Testis (tissue), 2 donors: Measurements from ENCODE around the gene ARHGEF28.

Source experiments
- CTCF ChIP-seq, 3 experiments: fragments of 450-650 bp in 2 of 3; fragments of 200-600 bp in 1 of 3; sonication (generic) in 1 of 3; IDR thresholded peaks; one replicate each; pipeline ENCODE4 v1.5.1; 2016 to 2019; ENCODE audit warnings: antibody characterized with exemption in 3 of 3, mild to moderate bottlenecking in 2 of 3, moderate library complexity in 1 of 3
- POLR2A ChIP-seq: fragments of 450-650 bp; IDR thresholded peaks from one replicate; pipeline ENCODE4 v1.6.1; 2017; ENCODE audit warnings: antibody characterized with exemption, mild to moderate bottlenecking, moderate library complexity

GRCh38 chr5:73952872-73953271, 326.9 kb downstream of the ARHGEF28 start:
- TF ChIP-seq POLR2A (no peak), CTCF (IDR thresholded peaks at IDR 0.05) (no peak)
